Endometrial microvascular endothelial cells (primary cell): ENCODE measurements around the gene ATRIP. TPM values are rescaled to one million over a fixed set of nuclear protein-coding genes. Genes with fewer than 3 reads are reported as not detected.
"Not testable (repeated sequence)": the region's sequence is repeated elsewhere in the genome, so short reads cannot be mapped to it uniquely, and the experiment has no call there.

ENCODE experiments used
- in situ Hi-C: cut with HindIII; loops from 2 replicates; pipeline ENCODE4 v1.10.0; 2017; ENCODE audit warnings: low sequenced_read_pairs, low pct_unique_long_range_greater_than_20kb; ENCODE audit errors: inconsistent ontology term
- total RNA-seq: library from RNA; depleted of rRNA; stranded (reverse); fragments of >200 nt; gene quantifications from one replicate; pipeline ENCODE4 v1.2.3, GENCODE V29; 2015; ENCODE audit errors: inconsistent ontology term

ATRIP gene
- total RNA-seq, 1 donor from 2014 or later = 10.7 TPM

DNA sequence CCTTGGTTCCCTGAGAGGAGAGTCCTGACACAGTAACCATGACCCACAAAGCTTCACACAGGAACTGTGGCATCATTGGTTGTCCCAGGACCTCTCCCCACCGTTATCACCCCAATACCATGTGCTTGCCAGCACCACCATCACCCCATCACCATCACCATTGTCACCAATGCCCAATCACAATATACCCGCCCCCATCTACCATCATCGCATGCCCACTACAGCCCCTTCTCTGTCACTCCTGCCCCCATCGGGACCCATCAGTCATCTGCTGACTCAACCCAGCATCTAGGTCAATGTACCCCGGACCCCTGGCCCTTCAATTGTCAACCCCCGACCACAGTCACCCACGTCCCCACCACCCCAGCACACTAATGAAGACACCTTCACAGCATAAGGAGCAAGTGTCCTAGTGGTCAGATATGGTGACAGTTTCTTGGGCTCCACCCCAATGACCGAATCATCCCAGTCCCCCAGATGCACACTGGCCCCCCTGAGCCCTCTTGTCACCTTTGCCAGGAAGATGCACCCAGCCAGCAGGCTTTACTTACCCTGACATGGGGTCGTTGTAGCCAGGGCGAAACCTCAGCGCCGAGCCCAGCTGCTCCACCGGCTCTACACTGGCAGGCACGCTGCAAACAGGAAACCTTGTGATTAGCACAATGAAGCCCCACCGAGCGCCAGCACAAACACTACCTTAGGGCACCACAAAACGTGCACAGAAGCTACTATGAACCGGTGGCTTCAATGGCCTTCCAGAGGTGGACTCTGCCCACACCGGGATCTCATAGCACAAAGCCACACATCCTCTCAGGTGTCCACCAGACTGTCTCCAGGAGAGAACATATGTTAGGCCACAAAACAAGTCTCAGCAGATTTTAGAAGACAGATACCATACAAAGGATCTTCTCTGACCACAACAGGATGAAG lies 32.4 kb downstream of the ATRIP start:
- in situ Hi-C loops = no loop called here

- in situ Hi-C loops = not testable (repeated sequence)
Observed at GRCh38 chr3:48480891-48481290, 34.4 kb downstream of the ATRIP start.

- in situ Hi-C loops = not testable (repeated sequence)
Observed at GRCh38 chr3:48482822-48483221, 36.3 kb downstream of the ATRIP start.

DNA sequence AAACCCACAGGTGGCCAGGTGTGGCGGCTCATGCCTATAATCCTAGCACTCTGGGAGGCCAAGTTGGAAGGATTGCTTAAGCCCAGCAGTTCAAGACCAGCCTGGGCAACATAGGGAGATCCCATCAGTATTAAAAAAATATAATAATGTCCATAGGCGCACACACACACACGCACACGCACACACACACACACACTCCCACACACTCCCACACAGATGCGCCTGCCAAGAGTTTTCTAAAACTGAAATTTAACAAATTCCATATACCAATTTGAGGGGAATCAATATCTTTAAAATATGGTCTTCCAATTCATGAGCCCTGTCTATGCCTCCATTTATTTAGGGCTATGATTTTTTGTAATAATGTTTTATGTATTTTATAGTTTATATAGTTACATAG lies 40.4 kb downstream of the ATRIP start:
- in situ Hi-C loops = no loop called here

DNA sequence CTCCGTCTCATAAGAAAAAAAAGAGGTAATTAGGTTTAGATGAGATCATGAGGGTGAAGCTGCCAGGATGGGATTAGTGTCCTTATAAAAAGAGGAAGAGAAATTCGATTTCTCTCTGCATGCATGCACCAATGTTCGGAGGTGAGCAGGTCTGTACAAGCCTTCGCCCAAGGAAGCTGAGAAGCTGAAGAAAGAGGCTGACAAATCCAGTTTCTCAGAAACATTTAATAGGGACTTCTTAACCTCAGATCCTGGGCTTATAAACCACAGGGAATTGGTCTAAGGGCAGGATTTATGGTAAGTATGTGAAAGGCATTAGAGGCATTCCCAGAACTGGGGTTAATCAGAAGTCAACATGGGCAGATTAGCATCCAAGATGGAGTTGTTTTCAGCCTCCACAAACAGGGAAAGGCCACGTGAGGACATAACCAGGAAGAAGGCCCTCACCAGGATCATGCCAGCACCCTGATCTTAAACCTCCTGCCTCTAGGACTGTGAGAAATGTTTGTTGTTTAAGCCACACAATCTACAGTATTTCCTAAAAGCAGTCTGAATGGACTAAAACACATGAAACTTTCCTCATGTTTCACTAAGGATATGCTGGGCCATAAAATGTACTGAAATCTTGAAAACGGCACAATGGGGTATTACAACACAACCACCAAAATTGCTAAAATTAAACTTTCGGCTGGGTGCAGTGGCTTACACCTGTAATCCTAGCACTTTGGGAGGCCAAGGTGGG lies 46.1 kb downstream of the ATRIP start:
- in situ Hi-C loops = no loop called here

DNA sequence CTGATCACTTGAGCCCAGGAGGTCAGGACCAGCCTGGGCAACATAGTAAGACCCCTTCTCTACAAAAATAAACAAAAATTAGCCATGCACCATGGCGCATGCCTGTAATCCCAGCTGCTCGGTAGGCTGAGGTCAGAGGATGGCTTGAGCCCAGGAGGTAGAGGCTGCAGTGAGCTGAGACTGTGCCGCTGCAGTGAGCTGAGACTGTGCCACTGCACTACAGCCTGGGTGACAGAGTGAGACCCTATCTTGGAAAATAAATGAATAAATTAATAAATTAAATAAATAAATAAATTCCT lies 46.6 kb downstream of the ATRIP start:
- in situ Hi-C loops = no loop called here

DNA sequence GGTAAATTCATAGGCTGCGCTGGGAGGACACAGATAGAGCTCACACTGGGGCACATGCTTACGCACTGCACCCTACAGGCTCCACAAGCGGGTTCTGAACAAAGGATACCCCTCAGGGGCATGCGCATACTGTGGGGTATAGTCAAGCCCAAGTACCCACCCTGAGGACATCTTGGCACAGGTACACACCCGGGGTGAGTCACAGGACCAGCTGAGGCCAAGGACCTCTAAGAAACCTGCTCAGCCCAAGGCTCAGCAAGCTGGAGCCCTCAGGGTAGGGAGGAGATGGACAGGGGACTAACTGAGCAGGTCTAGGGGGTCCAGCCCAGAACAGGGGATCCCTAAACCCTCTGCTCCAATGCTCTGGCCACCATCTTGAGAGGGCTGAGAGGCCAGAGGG lies 54.1 kb downstream of the ATRIP start:
- in situ Hi-C loops = no loop called here

DNA sequence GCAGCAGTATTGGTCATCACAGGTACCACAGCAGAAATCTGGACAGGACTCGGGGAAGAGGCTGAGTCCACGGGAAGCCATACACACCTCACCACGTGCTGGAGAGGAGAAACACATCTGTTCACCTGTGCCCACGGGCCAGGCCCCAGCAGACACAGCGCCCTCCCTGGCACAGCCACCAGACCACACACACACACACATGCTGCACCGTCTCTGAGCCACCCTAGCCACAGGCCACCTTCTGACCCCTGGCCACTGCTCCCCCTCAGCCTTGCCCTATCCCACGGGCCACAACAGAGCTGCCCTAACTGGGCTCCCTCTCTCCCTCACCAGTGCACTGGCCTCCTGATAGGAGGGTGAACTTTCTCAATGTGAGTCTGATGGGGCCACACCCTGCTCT lies 54.7 kb downstream of the ATRIP start:
- in situ Hi-C loops = no loop called here

GRCh38 chr3:48502121-48502520 lies 55.6 kb downstream of the ATRIP start:
- in situ Hi-C loops = no loop called here

DNA sequence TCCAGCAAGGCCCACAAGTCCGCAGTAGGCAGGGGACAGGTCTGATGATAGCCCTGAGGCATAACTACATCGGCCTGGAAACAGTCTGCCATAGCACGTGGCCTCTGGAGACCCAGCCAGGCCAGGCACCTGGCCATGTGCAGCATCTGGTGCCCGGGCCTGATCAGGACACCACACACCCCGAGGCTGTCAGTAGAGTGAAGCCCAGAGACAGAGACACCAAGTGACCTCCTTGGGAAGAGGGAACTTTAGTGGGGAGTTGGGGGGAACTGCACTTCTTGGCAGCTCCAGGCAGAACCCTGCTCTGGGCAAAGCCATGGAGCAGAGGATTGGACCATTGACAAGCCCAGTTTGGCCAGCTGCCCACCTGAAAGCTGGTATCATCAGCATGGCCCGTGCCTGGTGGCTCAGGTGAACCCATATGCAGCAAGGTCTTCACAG lies 56.2 kb downstream of the ATRIP start:
- in situ Hi-C loops = no loop called here

DNA sequence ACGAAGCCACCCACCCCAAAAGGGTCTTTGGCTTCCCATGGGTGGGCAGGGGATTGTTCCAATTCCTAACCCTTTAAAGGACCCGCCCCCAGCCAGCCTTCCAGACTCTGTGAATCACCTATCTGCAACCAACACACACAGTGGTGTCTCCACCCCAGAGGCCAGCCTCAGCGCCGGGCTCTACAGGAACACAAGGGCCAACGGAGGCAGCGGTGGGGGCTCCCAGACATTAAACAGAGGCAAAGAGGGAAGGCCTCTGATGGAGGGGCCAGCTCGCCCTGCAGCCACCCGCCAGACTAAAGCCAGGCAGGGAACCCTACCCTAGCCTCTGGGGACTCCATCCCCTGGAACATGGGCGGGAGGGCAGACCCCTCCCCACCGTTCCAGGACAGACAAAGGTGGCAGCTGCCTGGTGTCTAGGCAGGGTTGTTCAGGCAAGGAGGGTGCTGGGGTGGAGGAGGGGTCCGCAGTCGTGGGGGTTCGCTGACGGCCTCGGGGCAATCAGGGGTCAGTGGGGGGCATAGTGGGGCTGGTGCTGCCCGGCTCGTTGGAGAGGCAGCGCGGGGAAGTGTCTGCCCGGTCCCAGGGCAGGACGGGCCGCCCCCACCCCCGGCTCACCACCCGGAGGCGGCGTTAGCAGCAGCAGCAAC lies 57.0 kb downstream of the ATRIP start:
- in situ Hi-C loops = no loop called here

- in situ Hi-C loops = no loop called here
Observed at GRCh38 chr3:48504051-48504946, 57.8 kb downstream of the ATRIP start, which contains the start of gene SHISA5. TSS of gene SHISA5 (minus strand) at chr3:48504174. CDS start at chr3:48504094, 80 bp downstream.

- in situ Hi-C loops = no loop called here
Observed at GRCh38 chr3:48505146-48505545, 58.6 kb downstream of the ATRIP start.

DNA sequence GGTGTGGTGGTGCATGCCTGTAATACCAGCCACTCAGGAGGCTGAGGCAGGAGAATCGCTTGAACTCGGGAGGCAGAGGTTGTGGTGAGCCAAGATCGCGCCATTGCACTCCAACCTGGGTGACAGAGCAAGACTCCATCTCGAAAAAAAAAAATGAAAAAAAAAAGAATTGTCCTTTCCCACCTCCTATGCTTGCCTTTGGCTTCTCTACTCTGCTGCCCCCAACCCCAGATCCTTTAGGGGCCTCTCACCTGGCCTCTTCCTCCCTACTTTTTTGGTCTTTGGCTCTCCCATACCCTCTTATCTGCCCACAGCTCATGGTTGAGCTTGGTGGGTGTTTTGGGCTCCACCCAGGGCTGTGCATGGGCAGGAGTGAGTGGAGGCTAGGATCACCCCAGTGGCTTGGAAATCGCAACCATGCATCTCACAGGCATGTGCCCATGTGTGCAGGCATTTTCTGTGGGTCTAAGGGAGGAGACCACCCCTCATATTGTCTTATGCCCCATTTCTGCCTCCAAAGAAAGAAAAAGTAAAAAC lies 59.5 kb downstream of the ATRIP start:
- in situ Hi-C loops = no loop called here

GRCh38 chr3:48507256-48508061 lies 60.9 kb downstream of the ATRIP start:
- in situ Hi-C loops = no loop called here

GRCh38 chr3:48511551-48511950 lies 65.0 kb downstream of the ATRIP start:
- in situ Hi-C loops = no loop called here

- in situ Hi-C loops = no loop called here
Observed at GRCh38 chr3:48514431-48515227, 68.1 kb downstream of the ATRIP start.
